Right lobe of liver (tissue), 6 donors: ENCODE measurements around the gene PLA2G4A. TPM values are rescaled to one million over a fixed set of nuclear protein-coding genes. Genes with fewer than 3 reads are reported as not detected.

ENCODE experiments used
- ATAC-seq, 4 donors: fragments of 200-7000 bp; cut with Tn5 transposase; one replicate each; pipeline ENCODE4 v1.9.1; 2020; ENCODE audit warnings: mild to moderate bottlenecking in 4 of 4, moderate library complexity in 4 of 4
- DNase-seq, 3 donors: peaks; one replicate each; pipeline ENCODE4 v3.0.0-alpha.2; 2020
- H3K27ac ChIP-seq, 3 donors: fragments of 200-600 bp; one replicate each; pipeline ENCODE4 v1.8.0; 2022
- H3K27me3 ChIP-seq, 2 donors: fragments of 200-600 bp; one replicate each; pipeline ENCODE4 v1.8.0; 2022
- H3K36me3 ChIP-seq, 4 donors: fragments of 200-600 bp; sonication (generic) in 1 of 4; one replicate each; pipeline versions ENCODE4 v1.5.1 to v1.8.0; 2017 to 2022; ENCODE audit warnings: control low read depth in 1 of 4
- H3K4me1 ChIP-seq, 4 donors: fragments of 200-600 bp; sonication (generic) in 1 of 4; one replicate each; pipeline versions ENCODE4 v1.5.1 to v1.8.0; 2017 to 2022; ENCODE audit warnings: control low read depth in 1 of 4
- H3K4me3 ChIP-seq, 3 donors: fragments of 200-600 bp; one replicate each; pipeline ENCODE4 v1.8.0; 2022
- H3K9me3 ChIP-seq, 4 donors: fragments of 200-600 bp; sonication (generic) in 1 of 4; one replicate each; pipeline versions ENCODE4 v1.5.1 to v1.8.0; 2017 to 2022; ENCODE audit warnings: control low read depth in 1 of 4
- POLR2A ChIP-seq: fragments of 450-650 bp; IDR thresholded peaks from one replicate; pipeline ENCODE4 v1.6.1; 2017; ENCODE audit warnings: antibody characterized with exemption, mild to moderate bottlenecking
- WGBS: methylation state at CpG from one replicate; pipeline ENCODE4 v1.1.6; 2018; ENCODE audit warnings: low coverage, low lambda C conversion rate; ENCODE audit not compliant: insufficient coverage; ENCODE audit errors: missing lambda C conversion rate; 5-methylcytosine and 5-hydroxymethylcytosine counted together
- intact Hi-C, 2 donors: fragments of 100-400 bp; cut with DNase I; formaldehyde crosslinking; loops; one replicate each; pipeline versions ENCODE4 v1.11.2 to v1.14.1; 2022
- total RNA-seq, 6 experiments: library from RNA; depleted of rRNA in 2 of 6; stranded (reverse); fragments of >200 nt in 2 of 6; fragmentation: NEBNext Ultra II Directional in 3 of 6; extraction: Animal tissue kit (Norgen Biotek cat#: 25700) in 3 of 6; gene quantifications; one replicate each; pipeline versions ENCODE4 v1.1.0 to v1.2.4, GENCODE V29; 2016 to 2023
- TF ChIP-seq, protein P1 (sequence below), 4 donors: fragments of 200-600 bp in 3 of 4; fragments of 450-650 bp in 1 of 4; IDR thresholded peaks; one replicate each; pipeline versions ENCODE4 v1.5.1 to v1.8.0; 2016 to 2022; ENCODE audit warnings: antibody characterized with exemption in 4 of 4, mild to moderate bottlenecking in 2 of 4
- donor health status: DM: no; HTN: yes; CAD: no.
- donor health status: DM: no; HTN: no; CAD: no.
- donor health status: DM: no; HTN: no; CAD: no.
- donor health status: DM: no; HTN: yes; CAD: no.
- donor health status: DM: no; HTN: yes; CAD: no.

The PLA2G4A gene
- total RNA-seq, 6 experiments from 2014 or later = 0.12 to 1.7 (median 0.98) TPM

DNA sequence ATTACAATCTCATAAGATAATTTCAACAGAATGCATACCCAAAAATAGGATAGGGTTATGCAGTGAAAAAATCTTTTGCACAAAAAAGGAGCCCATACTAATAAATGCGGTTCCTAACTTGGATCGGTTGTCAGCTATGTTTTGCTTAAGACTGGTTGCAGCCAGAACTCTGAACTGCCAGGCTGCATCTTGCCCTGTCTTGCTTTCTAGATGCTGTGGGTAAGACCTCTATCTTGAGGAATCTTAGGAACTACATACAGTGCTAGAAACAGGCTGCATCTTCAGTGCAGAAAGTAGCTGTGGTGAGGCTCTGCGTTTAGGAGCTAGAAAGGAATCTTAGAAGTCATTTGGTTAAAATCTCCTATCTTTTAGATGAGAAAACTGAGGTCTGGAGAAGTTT lies 45.6 kb upstream of the PLA2G4A start:
- H3K27ac ChIP-seq = no peak overlapping the region
- DNase-seq (no peak), ATAC-seq (no peak)
- intact Hi-C loops = no loop called here
- H3K4me3 ChIP-seq = no peak overlapping the region
- no peak for TF ChIP-seq POLR2A
- no peaks in the 10 kb centered on the region for H3K36me3 ChIP-seq
- H3K9me3 ChIP-seq = no peaks in the 10 kb centered on the region
- H3K27me3 ChIP-seq = no peaks in the 10 kb centered on the region
- no peaks in the 10 kb centered on the region for H3K4me1 ChIP-seq
- 64% methylated on average over 3 of the region's 3 CpGs for WGBS

DNA sequence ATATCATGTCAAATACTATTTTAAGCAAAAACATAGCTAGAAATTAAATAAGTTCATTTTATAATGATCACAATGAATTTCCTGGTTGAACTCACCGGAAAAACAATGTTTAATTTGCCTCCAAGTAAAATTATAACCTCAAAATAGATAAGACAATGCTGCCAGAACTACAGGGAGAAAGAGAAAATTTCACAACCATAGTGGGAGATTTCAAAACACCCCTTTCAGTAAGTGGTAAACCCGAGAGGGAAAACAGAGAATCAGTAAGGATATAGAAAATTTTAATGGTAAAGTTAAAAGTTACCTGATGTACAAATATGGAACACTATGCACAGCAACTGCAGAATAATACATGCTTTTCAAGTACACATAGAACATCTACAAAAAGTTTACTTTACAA lies 43.2 kb upstream of the PLA2G4A start:
- Histone ChIP-seq H3K27ac (no peak overlapping the region), H3K4me3 (no peak overlapping the region), H3K4me1 (no peaks in the 10 kb centered on the region), H3K9me3 (no peaks in the 10 kb centered on the region), H3K27me3 (no peaks in the 10 kb centered on the region), H3K36me3 (no peaks in the 10 kb centered on the region)
- no peak for ATAC-seq
- no peak for DNase-seq
- intact Hi-C loops = no loop called here
- 16% methylated on average over 2 of the region's 2 CpGs for WGBS
- TF ChIP-seq, protein P1, sequence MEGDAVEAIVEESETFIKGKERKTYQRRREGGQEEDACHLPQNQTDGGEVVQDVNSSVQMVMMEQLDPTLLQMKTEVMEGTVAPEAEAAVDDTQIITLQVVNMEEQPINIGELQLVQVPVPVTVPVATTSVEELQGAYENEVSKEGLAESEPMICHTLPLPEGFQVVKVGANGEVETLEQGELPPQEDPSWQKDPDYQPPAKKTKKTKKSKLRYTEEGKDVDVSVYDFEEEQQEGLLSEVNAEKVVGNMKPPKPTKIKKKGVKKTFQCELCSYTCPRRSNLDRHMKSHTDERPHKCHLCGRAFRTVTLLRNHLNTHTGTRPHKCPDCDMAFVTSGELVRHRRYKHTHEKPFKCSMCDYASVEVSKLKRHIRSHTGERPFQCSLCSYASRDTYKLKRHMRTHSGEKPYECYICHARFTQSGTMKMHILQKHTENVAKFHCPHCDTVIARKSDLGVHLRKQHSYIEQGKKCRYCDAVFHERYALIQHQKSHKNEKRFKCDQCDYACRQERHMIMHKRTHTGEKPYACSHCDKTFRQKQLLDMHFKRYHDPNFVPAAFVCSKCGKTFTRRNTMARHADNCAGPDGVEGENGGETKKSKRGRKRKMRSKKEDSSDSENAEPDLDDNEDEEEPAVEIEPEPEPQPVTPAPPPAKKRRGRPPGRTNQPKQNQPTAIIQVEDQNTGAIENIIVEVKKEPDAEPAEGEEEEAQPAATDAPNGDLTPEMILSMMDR (IDR thresholded peaks at IDR 0.05) = no peak
- TF ChIP-seq POLR2A = no peak

DNA sequence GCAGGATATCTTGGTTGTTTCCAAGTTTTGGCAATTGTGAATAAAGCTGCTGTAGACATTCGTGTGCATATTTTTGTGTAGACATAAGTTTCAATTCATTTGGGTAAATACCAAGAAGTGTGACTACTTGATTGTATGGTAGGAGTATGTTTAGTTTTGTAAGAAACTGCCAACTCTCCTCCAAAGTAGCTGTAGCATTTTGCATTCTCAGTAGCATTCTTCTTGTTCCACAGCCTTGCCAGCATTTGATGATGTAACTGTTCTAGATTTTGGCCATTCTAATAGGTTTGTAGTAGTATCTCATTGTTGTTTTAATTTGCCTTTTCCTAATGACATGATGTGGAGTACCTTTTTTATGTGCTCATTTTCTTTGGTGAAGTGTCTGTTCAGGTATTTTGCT lies 38.6 kb upstream of the PLA2G4A start:
- WGBS = 21% methylated on average over 1 of the region's 1 CpG
- Histone ChIP-seq H3K36me3 (no peaks in the 10 kb centered on the region), H3K4me3 (no peak overlapping the region), H3K4me1 (no peaks in the 10 kb centered on the region), H3K9me3 (no peaks in the 10 kb centered on the region), H3K27ac (no peak overlapping the region), H3K27me3 (no peaks in the 10 kb centered on the region)
- ATAC-seq = no peak
- intact Hi-C loops = no loop called here
- DNase-seq = no peak
- TF ChIP-seq POLR2A = no peak
- TF ChIP-seq, protein P1 (IDR thresholded peaks at IDR 0.05) = no peak

DNA sequence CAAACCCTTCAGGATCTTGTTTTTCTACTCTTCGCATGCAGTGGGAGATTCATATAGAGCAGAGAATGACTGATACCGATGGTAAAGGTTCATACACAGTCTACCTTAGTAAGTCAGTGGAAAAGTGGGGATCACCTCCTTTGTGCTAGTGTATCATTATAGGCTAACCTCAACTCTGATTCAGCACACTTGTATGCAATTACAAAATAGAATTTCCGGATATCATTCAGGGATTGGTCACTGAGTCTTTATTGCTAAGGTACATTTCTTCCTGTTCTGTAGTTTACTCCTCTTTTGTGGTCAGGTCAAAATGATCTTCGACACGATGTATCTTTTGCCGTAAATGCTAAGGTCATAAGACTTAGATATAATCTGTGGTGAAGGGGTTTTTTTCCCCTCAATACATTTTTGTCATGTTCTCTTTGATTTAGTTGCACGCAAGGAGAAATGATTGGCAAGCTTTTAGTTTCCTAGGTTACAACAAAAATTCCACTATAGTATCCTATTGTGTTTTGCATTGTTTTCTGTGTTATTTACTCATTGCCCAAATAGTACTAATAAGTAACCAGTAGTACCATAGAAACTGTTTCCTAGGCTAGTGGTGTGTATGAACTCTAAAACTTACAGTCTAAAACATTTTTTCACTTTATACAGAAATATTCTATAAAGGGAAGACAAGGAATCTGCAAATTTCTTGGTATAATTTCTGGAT lies 35.7 kb upstream of the PLA2G4A start:
- DNase-seq (no peak), ATAC-seq (no peak)
- no peaks in the 10 kb centered on the region for H3K27me3 ChIP-seq
- no peaks in the 10 kb centered on the region for H3K4me1 ChIP-seq
- no peaks in the 10 kb centered on the region for H3K36me3 ChIP-seq
- H3K4me3 ChIP-seq = no peak overlapping the region
- no peaks in the 10 kb centered on the region for H3K9me3 ChIP-seq
- 52% methylated on average over 7 of the region's 7 CpGs for WGBS
- intact Hi-C loops = no loop called here
- no peak overlapping the region for H3K27ac ChIP-seq
- TF ChIP-seq, protein P1 (IDR thresholded peaks at IDR 0.05) = no peak
- TF ChIP-seq POLR2A = no peak

DNA sequence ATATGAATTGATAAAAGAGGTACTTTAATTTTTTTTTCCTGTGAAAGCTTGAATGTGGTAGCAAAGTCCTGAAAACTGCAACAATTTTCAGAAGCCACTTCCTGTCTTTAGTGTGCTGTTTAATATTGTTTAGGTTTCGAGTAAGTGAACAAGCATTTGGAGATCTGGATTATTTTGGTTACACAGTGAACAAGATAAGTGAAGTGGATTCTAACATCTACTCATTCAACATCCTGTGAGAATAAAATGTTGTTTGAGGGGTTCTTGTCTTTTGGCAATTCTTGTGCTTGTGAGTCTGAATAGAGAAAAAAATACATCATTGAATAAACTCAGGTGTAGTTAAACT lies 35.2 kb upstream of the PLA2G4A start:
- DNase-seq (no peak), ATAC-seq (no peak)
- Histone ChIP-seq H3K4me3 (no peak overlapping the region), H3K27me3 (no peaks in the 10 kb centered on the region), H3K27ac (no peak overlapping the region), H3K4me1 (no peaks in the 10 kb centered on the region), H3K36me3 (no peaks in the 10 kb centered on the region), H3K9me3 (no peaks in the 10 kb centered on the region)
- intact Hi-C loops = no loop called here
- TF ChIP-seq, protein P1 (IDR thresholded peaks at IDR 0.05) = no peak
- TF ChIP-seq POLR2A = no peak
- 30% methylated on average over 1 of the region's 1 CpG for WGBS
